IMR-90 (cell line): ENCODE data around the gene ZCCHC3. TPM values are rescaled to one million over a fixed set of nuclear protein-coding genes. Genes with fewer than 3 reads are reported as not detected.

Source experiments
- CEBPB ChIP-seq: IDR thresholded peaks from 2 replicates; pipeline ENCODE4 v1.6.1; 2012; ENCODE audit warnings: low read depth, low read length, improper control_type of control experiment
- ELK1 ChIP-seq: fragments of 150-350 bp; IDR thresholded peaks from 2 replicates; pipeline ENCODE4 v1.6.1; 2016; ENCODE audit warnings: low read depth, mild to moderate bottlenecking, low read length, moderate library complexity, borderline replicate concordance
- FOS ChIP-seq: fragments of 150-350 bp; IDR thresholded peaks from 2 replicates; pipeline ENCODE4 v1.6.1; 2016; ENCODE audit warnings: low read depth, low read length
- MAFK ChIP-seq: IDR thresholded peaks from 2 replicates; pipeline ENCODE4 v1.6.1; 2012; ENCODE audit warnings: low read depth, low read length, improper control_type of control experiment
- POLR2A ChIP-seq: IDR thresholded peaks from 2 replicates; pipeline ENCODE4 v1.6.1; 2012; ENCODE audit warnings: mild to moderate bottlenecking, low read depth, low read length
- RAD21 ChIP-seq: IDR thresholded peaks from 2 replicates; pipeline ENCODE4 v1.6.1; 2012; ENCODE audit warnings: low read length, improper control_type of control experiment
- SMC3 ChIP-seq: fragments of 150-350 bp; IDR thresholded peaks from 2 replicates; pipeline ENCODE4 v1.6.1; 2016; ENCODE audit warnings: low read depth, mild to moderate bottlenecking, antibody characterized with exemption, low read length, moderate library complexity
- polyA plus RNA-seq, 3 experiments: library from polyadenylated mRNA; depleted of rRNA; stranded (reverse); fragments of >200 nt; gene quantifications; 2 replicates each; pipeline ENCODE4 v1.2.3, GENCODE V29; 2012; ENCODE audit warnings: low replicate concordance in 1 of 3
- total RNA-seq: library from RNA; depleted of rRNA; stranded (reverse); fragments of >200 nt; gene quantifications from 2 replicates; pipeline ENCODE4 v1.2.3, GENCODE V29; 2012

ZCCHC3 gene
- total and polyA plus RNA-seq, 2 of the 4 experiments (the other 2 are of a cell fraction) = 8.2 to 10.9 TPM

GRCh38 chr20:297098-297924 is at the start of gene ZCCHC3 (continued):
- no peak for TF ChIP-seq ELK1
- TF ChIP-seq MAFK = no peak
- TF ChIP-seq FOS = no peak
- TF ChIP-seq SMC3 = no peak
- TF ChIP-seq RAD21 = peak; percentile 29; the same call in 1 of the 2 replicates
- TF ChIP-seq POLR2A = peak; percentile 85
- TF ChIP-seq CEBPB = peak; percentile 97
